DND-41 (cell line): Measurements from ENCODE around the gene ZEB1.
"Not testable (repeated sequence)": the region's sequence is repeated elsewhere in the genome, so short reads cannot be mapped to it uniquely, and the experiment has no call there.

Experiments used
- ATAC-seq: fragments of 200-7000 bp; cut with Tn5 transposase; 3 replicates; pipeline ENCODE4 v1.9.1; 2021; ENCODE audit warnings: low read depth; ENCODE audit not compliant: insufficient read depth
- DNase-seq: peaks from one replicate; pipeline ENCODE4 v3.0.0-alpha.2; 2020
- H2AFZ ChIP-seq: 2 replicates; pipeline ENCODE4 v1.6.0; 2012; ENCODE audit warnings: low read depth, low read length
- H3K27ac ChIP-seq: 2 replicates; pipeline ENCODE4 v1.5.1; 2012; ENCODE audit warnings: low read length, inconsistent platforms
- H3K27me3 ChIP-seq: fragments of 200-600 bp; sonication (generic); 2 replicates; pipeline ENCODE4 v1.6.0; 2012; ENCODE audit warnings: low read length, mild to moderate bottlenecking, inconsistent platforms; ENCODE audit not compliant: insufficient read depth, poor library complexity
- H3K36me3 ChIP-seq: 2 replicates; pipeline ENCODE4 v1.5.1; 2012; ENCODE audit warnings: low read length, inconsistent platforms; ENCODE audit not compliant: insufficient read depth
- H3K4me1 ChIP-seq: 2 replicates; pipeline ENCODE4 v1.5.1; 2012; ENCODE audit warnings: mild to moderate bottlenecking, low read length; ENCODE audit not compliant: insufficient read depth
- H3K4me2 ChIP-seq: 2 replicates; pipeline ENCODE4 v1.6.0; 2012; ENCODE audit warnings: mild to moderate bottlenecking, moderate library complexity, low read length, inconsistent platforms; ENCODE audit not compliant: insufficient read depth
- H3K4me3 ChIP-seq, 2 experiments: fragments of 200-600 bp in 1 of 2; shearing (Covaris generic) in 1 of 2; 2 replicates each; pipeline ENCODE4 v1.5.1; 2012 to 2016; ENCODE audit warnings: inconsistent platforms in 2 of 2, low read length in 2 of 2, mild to moderate bottlenecking in 2 of 2, low read depth in 1 of 2, moderate library complexity in 1 of 2
- H3K79me2 ChIP-seq: 2 replicates; pipeline ENCODE4 v1.6.0; 2012; ENCODE audit warnings: low read length, inconsistent platforms; ENCODE audit not compliant: insufficient read depth
- H3K9ac ChIP-seq: 2 replicates; pipeline ENCODE4 v1.6.0; 2012; ENCODE audit warnings: low read depth, mild to moderate bottlenecking, inconsistent platforms, low read length, moderate library complexity
- H3K9me3 ChIP-seq: 2 replicates; pipeline ENCODE4 v1.5.1; 2012; ENCODE audit warnings: low read length, moderate library complexity, mild to moderate bottlenecking, inconsistent platforms; ENCODE audit not compliant: insufficient read depth, severe bottlenecking
- H4K20me1 ChIP-seq: 2 replicates; pipeline ENCODE4 v1.6.0; 2012; ENCODE audit warnings: low read length; ENCODE audit not compliant: insufficient read depth
- EZH2 ChIP-seq: IDR thresholded peaks from 3 replicates; pipeline ENCODE4 v1.6.1; 2012; ENCODE audit warnings: borderline replicate concordance, low read depth, mild to moderate bottlenecking, moderate library complexity, low read length, inconsistent platforms; ENCODE audit not compliant: severe bottlenecking
- TF ChIP-seq, protein P1 (sequence below): IDR thresholded peaks from 2 replicates; pipeline ENCODE4 v1.5.1; 2012; ENCODE audit warnings: borderline replicate concordance, low read length, moderate library complexity, mild to moderate bottlenecking; ENCODE audit not compliant: poor library complexity, severe bottlenecking; ENCODE audit errors: extremely low read depth

The ZEB1 gene

DNA sequence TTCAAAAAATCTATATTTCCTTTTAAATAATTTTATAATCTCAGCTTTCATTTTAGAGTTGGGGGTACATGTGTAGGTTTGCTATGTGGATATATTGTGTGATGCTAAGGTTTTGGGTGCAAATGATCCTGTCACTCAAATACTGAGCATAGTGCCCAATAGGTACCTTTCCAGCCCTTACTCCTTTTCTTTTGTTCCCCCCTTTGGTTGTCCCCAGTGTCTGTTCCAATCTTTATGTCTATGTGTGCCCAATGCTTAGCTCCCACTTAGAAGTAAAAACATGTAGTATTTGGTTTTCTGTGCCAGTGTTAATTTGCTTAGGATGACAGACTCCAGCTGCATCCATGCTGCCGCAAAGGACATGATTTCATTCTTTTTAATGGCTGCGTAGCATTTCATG lies 103.6 kb downstream of the ZEB1 start:
- peaks cover 15% of the 10 kb centered on the region for H3K36me3 ChIP-seq
- H3K27me3 ChIP-seq = no peaks in the 10 kb centered on the region
- H3K9ac ChIP-seq = no peak overlapping the region
- DNase-seq = no peak
- peaks cover 99% of the 10 kb centered on the region for H3K79me2 ChIP-seq
- peaks cover 69% of the 10 kb centered on the region for H4K20me1 ChIP-seq
- peaks cover 3% of the 10 kb centered on the region for H3K4me1 ChIP-seq
- no peaks in the 10 kb centered on the region for H3K9me3 ChIP-seq
- no peak overlapping the region for H3K4me2 ChIP-seq
- H3K4me3 ChIP-seq = no peak overlapping the region
- H2AFZ ChIP-seq = no peak overlapping the region
- ATAC-seq = no peak
- no peak overlapping the region for H3K27ac ChIP-seq
- TF ChIP-seq EZH2 = no peak
- TF ChIP-seq, protein P1, sequence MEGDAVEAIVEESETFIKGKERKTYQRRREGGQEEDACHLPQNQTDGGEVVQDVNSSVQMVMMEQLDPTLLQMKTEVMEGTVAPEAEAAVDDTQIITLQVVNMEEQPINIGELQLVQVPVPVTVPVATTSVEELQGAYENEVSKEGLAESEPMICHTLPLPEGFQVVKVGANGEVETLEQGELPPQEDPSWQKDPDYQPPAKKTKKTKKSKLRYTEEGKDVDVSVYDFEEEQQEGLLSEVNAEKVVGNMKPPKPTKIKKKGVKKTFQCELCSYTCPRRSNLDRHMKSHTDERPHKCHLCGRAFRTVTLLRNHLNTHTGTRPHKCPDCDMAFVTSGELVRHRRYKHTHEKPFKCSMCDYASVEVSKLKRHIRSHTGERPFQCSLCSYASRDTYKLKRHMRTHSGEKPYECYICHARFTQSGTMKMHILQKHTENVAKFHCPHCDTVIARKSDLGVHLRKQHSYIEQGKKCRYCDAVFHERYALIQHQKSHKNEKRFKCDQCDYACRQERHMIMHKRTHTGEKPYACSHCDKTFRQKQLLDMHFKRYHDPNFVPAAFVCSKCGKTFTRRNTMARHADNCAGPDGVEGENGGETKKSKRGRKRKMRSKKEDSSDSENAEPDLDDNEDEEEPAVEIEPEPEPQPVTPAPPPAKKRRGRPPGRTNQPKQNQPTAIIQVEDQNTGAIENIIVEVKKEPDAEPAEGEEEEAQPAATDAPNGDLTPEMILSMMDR = no peak

DNA sequence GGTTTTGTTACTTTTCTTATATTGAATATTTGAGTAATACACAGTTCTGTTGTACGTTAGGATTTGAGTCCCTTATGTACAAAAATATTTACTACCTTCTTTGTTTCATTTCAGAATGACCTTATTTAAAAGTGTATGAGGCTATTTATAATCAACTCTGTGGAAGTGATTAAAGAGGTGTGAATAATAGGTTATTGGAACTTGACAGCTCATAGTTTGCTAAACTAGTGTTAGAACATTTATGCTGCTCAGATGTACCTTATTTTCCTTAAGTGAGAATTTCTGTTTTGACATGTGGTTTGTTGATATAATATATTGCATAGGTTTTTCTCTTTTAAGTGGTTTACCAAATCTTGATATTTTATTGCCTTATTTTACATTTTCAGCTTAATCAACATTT lies 105.5 kb downstream of the ZEB1 start:
- H3K4me1 ChIP-seq = peaks cover 3% of the 10 kb centered on the region; the same call in 1 of the 2 replicates
- H3K4me2 ChIP-seq = no peak overlapping the region
- peaks cover 99% of the 10 kb centered on the region for H3K79me2 ChIP-seq
- H4K20me1 ChIP-seq = peaks cover 69% of the 10 kb centered on the region
- no peak overlapping the region for H3K27ac ChIP-seq
- no peak overlapping the region for H3K9ac ChIP-seq
- DNase-seq = no peak
- no peak for ATAC-seq
- no peaks in the 10 kb centered on the region for H3K9me3 ChIP-seq
- H3K4me3 ChIP-seq = no peak overlapping the region
- H3K36me3 ChIP-seq = peaks cover 15% of the 10 kb centered on the region
- no peak for TF ChIP-seq EZH2
- TF ChIP-seq, protein P1 = no peak
- no peaks in the 10 kb centered on the region for H3K27me3 ChIP-seq
- H2AFZ ChIP-seq = no peak overlapping the region

DNA sequence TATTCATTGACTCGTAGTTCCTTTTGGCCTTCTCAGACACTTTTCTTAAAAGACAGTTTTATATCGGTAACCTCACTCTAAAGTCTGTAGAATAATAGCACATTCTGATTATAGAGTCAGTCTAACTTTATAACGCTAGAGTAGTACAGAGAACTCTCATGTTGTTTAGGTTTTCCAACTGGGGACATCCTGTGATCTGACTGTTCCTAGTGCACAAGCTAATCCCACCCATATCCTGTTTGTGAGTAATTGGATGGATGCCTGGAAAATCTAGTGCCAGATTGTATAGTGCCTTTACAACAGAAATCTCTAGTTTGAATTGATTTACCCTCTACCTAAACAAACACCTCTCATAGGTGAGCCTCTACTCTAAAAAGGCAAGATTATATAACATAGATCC lies 107.4 kb downstream of the ZEB1 start:
- DNase-seq = no peak
- H3K9me3 ChIP-seq = no peaks in the 10 kb centered on the region
- H3K27ac ChIP-seq = no peak overlapping the region

DNA sequence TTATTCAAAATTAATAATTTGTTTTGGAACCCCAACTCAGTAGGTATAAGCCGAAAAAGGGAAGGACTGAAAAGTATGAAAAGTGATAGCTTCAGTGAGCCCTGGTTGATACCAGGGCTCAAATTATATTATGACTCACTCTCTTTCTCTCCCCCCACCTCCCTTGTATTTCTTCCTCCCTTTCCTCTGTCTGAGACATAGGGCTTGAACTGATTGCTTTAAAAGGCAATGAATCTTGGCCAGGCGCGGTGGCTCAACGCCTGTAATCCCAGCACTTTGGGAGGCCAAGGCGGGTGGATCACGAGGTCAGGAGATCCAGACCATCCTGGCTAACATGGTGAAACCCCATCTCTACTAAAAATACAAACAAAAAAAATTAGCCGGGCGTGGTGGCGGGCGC lies 108.3 kb downstream of the ZEB1 start:
- not testable (repeated sequence) for H3K27me3 ChIP-seq, H3K9ac ChIP-seq, H3K4me2 ChIP-seq, H3K27ac ChIP-seq, H2AFZ ChIP-seq, H3K36me3 ChIP-seq, DNase-seq, ATAC-seq, H3K4me1 ChIP-seq, H3K9me3 ChIP-seq, H3K4me3 ChIP-seq
- peaks cover 50% of the 10 kb centered on the region; the same call in 1 of the 2 replicates for H4K20me1 ChIP-seq
- peaks cover 99% of the 10 kb centered on the region for H3K79me2 ChIP-seq

More for the DNA sequence above, 107.4 kb downstream of the ZEB1 start:
- TF ChIP-seq, protein P1 = no peak
- TF ChIP-seq EZH2 = no peak
- no peak overlapping the region for H3K9ac ChIP-seq
- no peak overlapping the region for H3K4me2 ChIP-seq
- no peak overlapping the region for H2AFZ ChIP-seq
- H3K79me2 ChIP-seq = peaks cover 99% of the 10 kb centered on the region
- peaks cover 3% of the 10 kb centered on the region; the same call in 1 of the 2 replicates for H3K4me1 ChIP-seq
- H4K20me1 ChIP-seq = peaks cover 53% of the 10 kb centered on the region; the same call in 1 of the 2 replicates
- no peak for ATAC-seq
- no peak overlapping the region for H3K4me3 ChIP-seq
- no peaks in the 10 kb centered on the region for H3K27me3 ChIP-seq
- H3K36me3 ChIP-seq = no peaks in the 10 kb centered on the region

DNA sequence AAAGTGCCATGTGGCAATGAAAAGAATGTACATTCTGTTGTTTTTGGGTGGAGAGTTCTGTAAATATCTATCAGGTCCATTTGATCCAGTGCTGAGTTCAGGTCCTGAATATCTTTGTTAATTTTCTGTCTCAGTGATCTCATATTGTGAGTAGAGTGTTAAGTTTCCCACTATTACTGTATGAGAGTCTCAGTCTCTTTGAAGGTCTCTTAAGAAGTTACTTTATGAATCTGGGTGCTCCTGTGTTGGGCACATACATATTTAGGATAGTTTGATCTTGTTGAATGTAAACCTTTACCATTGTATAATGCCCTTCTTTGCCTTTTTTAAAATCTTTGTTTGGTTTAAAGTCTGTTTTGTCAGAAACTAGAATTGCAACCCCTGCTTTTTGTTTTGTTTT lies 109.5 kb downstream of the ZEB1 start:
- DNase-seq, H3K4me2 ChIP-seq, H3K4me3 ChIP-seq, H2AFZ ChIP-seq, H3K9me3 ChIP-seq, H3K36me3 ChIP-seq, H3K4me1 ChIP-seq, H3K27ac ChIP-seq, H3K9ac ChIP-seq, ATAC-seq, H3K27me3 ChIP-seq: not testable (repeated sequence)
- Histone ChIP-seq H3K79me2 (peaks cover 99% of the 10 kb centered on the region), H4K20me1 (peaks cover 41% of the 10 kb centered on the region; the same call in 1 of the 2 replicates)
